K562 (cell line): ENCODE measurements around the gene DKKL1. TPM values are rescaled to one million over a fixed set of nuclear protein-coding genes. Genes with fewer than 3 reads are reported as not detected.

Experiments used
- ADNP ChIP-seq: fragments of 200-800 bp; sonication (Bioruptor generic); IDR thresholded peaks from 2 replicates; pipeline ENCODE4 v1.6.1; 2016; ENCODE audit warnings: missing genetic modification characterization, missing compliant biosample characterization
- DNMT1 ChIP-seq: fragments of 450-650 bp; IDR thresholded peaks from 2 replicates; pipeline ENCODE4 v1.6.1; 2016; ENCODE audit warnings: antibody characterized with exemption, mild to moderate bottlenecking
- FOXJ3 ChIP-seq: sonication (generic); formaldehyde crosslinking; IDR thresholded peaks from 2 replicates; pipeline ENCODE4 v1.4.0; 2020; ENCODE audit warnings: mild to moderate bottlenecking, missing genetic modification reagents
- GABPB2 ChIP-seq: fragments of 250-450 bp; sonication (Bioruptor Pico); conservative IDR thresholded peaks from 2 replicates; pipeline ENCODE4 v1.5.1; 2021; ENCODE audit warnings: mild to moderate bottlenecking
- IRF1 ChIP-seq: sonication (generic); formaldehyde crosslinking; IDR thresholded peaks from 2 replicates; pipeline ENCODE4 v1.8.0; 2022; ENCODE audit warnings: missing genetic modification reagents, mild to moderate bottlenecking, borderline replicate concordance
- MED1 ChIP-seq: sonication (generic); formaldehyde crosslinking; IDR thresholded peaks from 2 replicates; pipeline ENCODE4 v1.8.1; 2023; ENCODE audit warnings: missing genetic modification reagents, borderline replicate concordance
- MNT ChIP-seq, 2 experiments: fragments of 450-650 bp; conservative IDR thresholded peaks; 2 replicates each; pipeline ENCODE4 v1.6.1; 2017; ENCODE audit warnings: mild to moderate bottlenecking in 2 of 2, moderate library complexity in 2 of 2
- NCOA1 ChIP-seq: fragments of 450-650 bp; IDR thresholded peaks from 2 replicates; pipeline ENCODE4 v1.6.1; 2016; ENCODE audit warnings: low read depth
- PCBP2 ChIP-seq: fragments of 200-400 bp; formaldehyde crosslinking; IDR thresholded peaks from 2 replicates; pipeline ENCODE4 v1.6.1; 2018; ENCODE audit warnings: low read length, low read depth, mild to moderate bottlenecking, moderate library complexity; ENCODE audit not compliant: poor library complexity, severe bottlenecking
- POLR2B ChIP-seq: fragments of 450-650 bp; IDR thresholded peaks from 2 replicates; pipeline ENCODE4 v1.6.1; 2018; ENCODE audit warnings: low read depth; ENCODE audit not compliant: partially characterized antibody
- POLR2H ChIP-seq: IDR thresholded peaks from 2 replicates; pipeline ENCODE4 v1.6.1; 2016; ENCODE audit warnings: missing genetic modification characterization, low read depth, mild to moderate bottlenecking, control low read depth, missing compliant biosample characterization, moderate library complexity
- PTBP1 ChIP-seq: fragments of 200-400 bp; formaldehyde crosslinking; IDR thresholded peaks from 2 replicates; pipeline ENCODE4 v1.6.1; 2017; ENCODE audit warnings: low read depth, low read length
- RAD21 ChIP-seq, 2 experiments: fragments of 250-450 bp in 1 of 2; fragments of 450-650 bp in 1 of 2; sonication (Bioruptor Pico) in 1 of 2; formaldehyde crosslinking in 1 of 2; IDR thresholded peaks in 1 of 2; conservative IDR thresholded peaks in 1 of 2; 2 replicates each; pipeline versions ENCODE4 v1.4.0 to v1.8.0; 2020 to 2022; ENCODE audit warnings: mild to moderate bottlenecking in 2 of 2, moderate library complexity in 1 of 2
- SETDB1 ChIP-seq: IDR thresholded peaks from one replicate; pipeline ENCODE4 v1.6.1; 2012; ENCODE audit warnings: low read length, control low read depth, inconsistent platforms
- SLC30A9 ChIP-seq: fragments of 250-450 bp; sonication (Bioruptor Pico); IDR thresholded peaks from 2 replicates; pipeline ENCODE4 v1.8.0; 2022; ENCODE audit warnings: mild to moderate bottlenecking, moderate library complexity
- SPI1 ChIP-seq: IDR thresholded peaks from 2 replicates; pipeline ENCODE4 v1.6.1; 2011; ENCODE audit warnings: low read depth, low read length, control low read depth, borderline replicate concordance
- SUPT5H ChIP-seq: fragments of 450-650 bp; IDR thresholded peaks from 2 replicates; pipeline ENCODE4 v1.6.1; 2016
- WHSC1 ChIP-seq: IDR thresholded peaks from one replicate; pipeline ENCODE4 v1.6.1; 2012; ENCODE audit warnings: low read length, control low read depth, inconsistent platforms
- XRCC4 ChIP-seq: IDR thresholded peaks from one replicate; pipeline ENCODE4 v1.6.1; 2011; ENCODE audit not compliant: insufficient read depth, insufficient read length; ENCODE audit errors: extremely low read depth
- ZFP1 ChIP-seq: fragments of 450-650 bp; formaldehyde crosslinking; IDR thresholded peaks from 2 replicates; pipeline ENCODE4 v1.4.0; 2020; ENCODE audit warnings: mild to moderate bottlenecking, mixed read lengths
- ZNF133 ChIP-seq: fragments of 250-450 bp; sonication (Bioruptor Pico); IDR thresholded peaks from 2 replicates; pipeline ENCODE4 v1.4.0; 2020; ENCODE audit warnings: mild to moderate bottlenecking
- ZNF232 ChIP-seq: sonication (generic); formaldehyde crosslinking; IDR thresholded peaks from 2 replicates; pipeline ENCODE4 v1.8.0; 2022; ENCODE audit warnings: mild to moderate bottlenecking, missing genetic modification reagents
- ZNF24 ChIP-seq: fragments of 450-650 bp; IDR thresholded peaks from 2 replicates; pipeline ENCODE4 v1.6.1; 2016
- ZNF398 ChIP-seq: fragments of 250-450 bp; sonication (Bioruptor Pico); IDR thresholded peaks from 2 replicates; pipeline ENCODE4 v1.8.0; 2021; ENCODE audit warnings: moderate library complexity, mild to moderate bottlenecking, inconsistent platforms
- ZNF512 ChIP-seq: IDR thresholded peaks from 2 replicates; pipeline ENCODE4 v1.6.1; 2016; ENCODE audit warnings: missing genetic modification characterization, missing compliant biosample characterization
- polyA plus RNA-seq, 8 experiments: library from polyadenylated mRNA; depleted of rRNA in 4 of 8; stranded (reverse) in 5 of 8; unstranded in 3 of 8; fragments of >200 nt; fragmentation: Nextera tagmentation in 2 of 8; fragmentation: Illumina TruSeq in 1 of 8; extraction: Ambion mirVana in 2 of 8; extraction: Trizol in 1 of 8; gene quantifications; 2 replicates each; pipeline versions ENCODE4 v1.2.1 to v1.2.3, GENCODE V29; 2011 to 2014; ENCODE audit warnings: inconsistent platforms in 1 of 8, missing spikeins in 1 of 8
- total RNA-seq, 7 experiments: library from RNA; depleted of rRNA in 6 of 7; stranded (reverse); fragments of >200 nt in 6 of 7; fragmentation: Illumina TruSeq in 2 of 7; extraction: Trizol in 2 of 7; gene quantifications; 2 replicates each; pipeline versions ENCODE4 v1.2.1 to v1.2.3, GENCODE V29; 2011 to 2021; ENCODE audit warnings: low replicate concordance in 1 of 7

Gene DKKL1
- total and polyA plus RNA-seq, 9 of the 15 experiments (the other 6 are each of a cell fraction or from before 2014, with no cell fraction given) = 0.15 to 1.7 (median 0.52) TPM

GRCh38 chr19:49335071-49335783, 28.4 kb upstream of the DKKL1 start, which contains the start of gene CD37 (continued):
- TF ChIP-seq SUPT5H (peak; percentile 48; the same call in 1 of the 2 replicates), WHSC1 (no peak), RAD21 (CRISPR knock-in tag; conservative IDR thresholded peaks at IDR 0.05 in 1 of 2, IDR thresholded peaks at IDR 0.05 in 1 of 2) (no peak), PCBP2 (no peak), ZNF512 (tag) (no peak), ADNP (tag) (no peak), POLR2H (tag) (no peak), SLC30A9 (CRISPR knock-in tag) (no peak), NCOA1 (0 out of 2 replicates have a peak, but pooled peaks have one; percentile 38), XRCC4 (no peak), MED1 (CRISPR knock-in tag) (no peak), ZNF398 (CRISPR knock-in tag) (no peak), FOXJ3 (CRISPR knock-in tag) (no peak), SETDB1 (no peak), IRF1 (CRISPR knock-in tag) (no peak), SPI1 (peak; percentile 90), ZNF133 (CRISPR knock-in tag) (no peak), DNMT1 (no peak), MNT (conservative IDR thresholded peaks at IDR 0.05) (peak in 1 of 2 experiments; percentile 39; a peak in 1 of 4 replicates), PTBP1 (no peak), ZNF24 (no peak), ZFP1 (CRISPR knock-in tag) (no peak), POLR2B (no peak), GABPB2 (CRISPR knock-in tag) (no peak), ZNF232 (CRISPR knock-in tag) (no peak)
